H7 (cell line): ENCODE measurements around the gene BRMS1L. TPM values are rescaled to one million over a fixed set of nuclear protein-coding genes. Genes with fewer than 3 reads are reported as not detected.

Source experiments
- DNase-seq: peaks from one replicate; pipeline ENCODE4 v3.0.0; 2012
- H3K27me3 ChIP-seq: 2 replicates; pipeline ENCODE4 v1.6.0; 2011; ENCODE audit warnings: mild to moderate bottlenecking, low read length; ENCODE audit not compliant: control insufficient read depth, insufficient read depth
- H3K36me3 ChIP-seq: replicated peaks from 2 replicates; pipeline ENCODE4 v1.5.1; 2011; ENCODE audit warnings: low read length; ENCODE audit not compliant: control insufficient read depth, insufficient read depth
- H3K4me3 ChIP-seq: 2 replicates; pipeline ENCODE4 v1.5.1; 2011; ENCODE audit warnings: low read depth, mild to moderate bottlenecking, control low read depth, low read length, moderate library complexity; ENCODE audit not compliant: insufficient read depth
- total RNA-seq: library from RNA; depleted of rRNA; stranded (reverse); fragments of >200 nt; shearing (Covaris generic); gene quantifications from 2 replicates; pipeline ENCODE4 v1.2.3, GENCODE V29; 2014; rRNA removed

BRMS1L gene
- total RNA-seq, 1 experiment from 2014 or later = 4.6 TPM

- H3K4me3 ChIP-seq = no peak overlapping the region
- no peak for DNase-seq
- no peaks in the 10 kb centered on the region for H3K27me3 ChIP-seq
- H3K36me3 ChIP-seq = no peaks in the 10 kb centered on the region
Observed at GRCh38 chr14:35911097-35911496, 85.0 kb downstream of the BRMS1L start.

- Histone ChIP-seq H3K4me3 (no peak overlapping the region), H3K36me3 (no peaks in the 10 kb centered on the region), H3K27me3 (no peaks in the 10 kb centered on the region)
- DNase-seq = no peak
Observed at GRCh38 chr14:35915185-35915584, 89.0 kb downstream of the BRMS1L start.

- Histone ChIP-seq H3K36me3 (no peaks in the 10 kb centered on the region), H3K4me3 (no peak overlapping the region), H3K27me3 (no peaks in the 10 kb centered on the region)
- no peak for DNase-seq
Observed at GRCh38 chr14:35915775-35916174, 89.6 kb downstream of the BRMS1L start.

Other genes starting within 250 kb of the BRMS1L start
- 11.4 and 19.5 TPM in 2 replicates for gene RALGAPA1, start 17.0 kb upstream of the BRMS1L start, total RNA-seq